GM10248 (cell line): ENCODE data around the gene RNF123.
"Not testable (repeated sequence)": the region's sequence is repeated elsewhere in the genome, so short reads cannot be mapped to it uniquely, and the experiment has no call there.

Experiments
- CTCF ChIA-PET: fragments of 300-600 bp; sonication (Branson Sonifier 250); formaldehyde crosslinking; extraction: SDS; loops from one replicate; lab custom pipeline; 2021; ENCODE audit warnings: antibody characterized with exemption; lab: Yijun Ruan, JAX
- POLR2A ChIA-PET: fragments of 350-650 bp; sonication (Branson Sonifier 250); formaldehyde crosslinking; extraction: SDS; loops from one replicate; lab custom pipeline; 2020; ENCODE audit warnings: antibody characterized with exemption; lab: Yijun Ruan, JAX
- DNase-seq: peaks from one replicate; pipeline ENCODE4 v3.0.0; 2012; ENCODE audit errors: extremely low spot score
- TF ChIP-seq, protein P1 (sequence below): IDR thresholded peaks from 2 replicates; pipeline ENCODE4 v1.5.1; 2012; ENCODE audit warnings: mild to moderate bottlenecking, low read depth; ENCODE audit errors: extremely low read depth, missing control alignments, control extremely low read depth

The RNF123 gene

GRCh38 chr3:49738067-49738713, 48.8 kb downstream of the RNF123 start:
- no peak for DNase-seq
- ChIA-PET CTCF (no interaction called here), POLR2A (no interaction called here)
- TF ChIP-seq, protein P1, sequence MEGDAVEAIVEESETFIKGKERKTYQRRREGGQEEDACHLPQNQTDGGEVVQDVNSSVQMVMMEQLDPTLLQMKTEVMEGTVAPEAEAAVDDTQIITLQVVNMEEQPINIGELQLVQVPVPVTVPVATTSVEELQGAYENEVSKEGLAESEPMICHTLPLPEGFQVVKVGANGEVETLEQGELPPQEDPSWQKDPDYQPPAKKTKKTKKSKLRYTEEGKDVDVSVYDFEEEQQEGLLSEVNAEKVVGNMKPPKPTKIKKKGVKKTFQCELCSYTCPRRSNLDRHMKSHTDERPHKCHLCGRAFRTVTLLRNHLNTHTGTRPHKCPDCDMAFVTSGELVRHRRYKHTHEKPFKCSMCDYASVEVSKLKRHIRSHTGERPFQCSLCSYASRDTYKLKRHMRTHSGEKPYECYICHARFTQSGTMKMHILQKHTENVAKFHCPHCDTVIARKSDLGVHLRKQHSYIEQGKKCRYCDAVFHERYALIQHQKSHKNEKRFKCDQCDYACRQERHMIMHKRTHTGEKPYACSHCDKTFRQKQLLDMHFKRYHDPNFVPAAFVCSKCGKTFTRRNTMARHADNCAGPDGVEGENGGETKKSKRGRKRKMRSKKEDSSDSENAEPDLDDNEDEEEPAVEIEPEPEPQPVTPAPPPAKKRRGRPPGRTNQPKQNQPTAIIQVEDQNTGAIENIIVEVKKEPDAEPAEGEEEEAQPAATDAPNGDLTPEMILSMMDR = no peak

DNA sequence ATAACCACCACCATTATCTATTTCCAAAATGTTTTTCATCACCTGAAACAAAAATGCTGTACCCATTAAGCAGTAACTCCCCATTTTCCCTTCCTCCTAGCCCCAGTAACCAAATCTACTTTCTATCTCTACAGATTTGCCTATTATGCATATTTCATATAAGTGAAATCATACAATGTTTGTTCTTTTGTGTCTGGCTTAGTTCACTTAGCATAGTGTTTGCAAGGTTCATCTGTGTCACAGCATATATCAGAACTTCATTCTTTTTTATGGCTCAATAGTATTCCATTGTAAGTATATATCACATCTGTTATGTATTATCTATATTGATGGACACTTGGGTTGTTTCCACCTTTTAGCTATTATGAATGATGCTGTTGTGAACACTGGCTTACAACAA, 51.1 kb downstream of the RNF123 start:
- ChIA-PET POLR2A (no interaction called here), CTCF (no interaction called here)
- DNase-seq = no peak
- TF ChIP-seq, protein P1 = no peak

DNA sequence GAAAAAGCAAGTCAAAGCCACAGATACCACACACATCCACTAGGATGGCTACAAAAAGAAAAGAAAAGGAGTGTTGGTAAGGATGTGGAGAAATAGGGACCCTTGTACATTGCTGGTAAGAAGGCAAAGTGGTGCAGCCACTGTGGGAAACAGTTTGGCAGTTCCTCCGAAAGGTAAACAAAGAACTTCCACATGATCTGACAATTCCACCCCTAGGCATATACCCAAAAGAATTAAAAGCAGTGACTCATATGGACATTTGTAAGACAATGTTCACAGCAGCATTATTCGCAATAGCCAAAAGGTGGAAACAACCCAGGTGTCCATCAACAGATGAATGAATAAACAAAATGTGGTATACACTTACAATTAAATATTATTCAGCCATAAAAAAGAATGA, 56.6 kb downstream of the RNF123 start:
- ChIA-PET POLR2A (no interaction called here), CTCF (interaction anchor here (1.8 kb wide), 1 partner anchor 57 kb away, joined by 7 read pairs; the partner anchor contains the start of gene INKA1)
- no peak for DNase-seq
- TF ChIP-seq, protein P1 = no peak

GRCh38 chr3:49747792-49748480, 58.6 kb downstream of the RNF123 start:
- ChIA-PET POLR2A (no interaction called here), CTCF (interaction anchor here (1.3 kb wide), 2 partner anchors 9 to 91 kb away, joined by 4 to 5 read pairs; no protein-coding TSS in a partner anchor)
- TF ChIP-seq, protein P1 = no peak
- no peak for DNase-seq

DNA sequence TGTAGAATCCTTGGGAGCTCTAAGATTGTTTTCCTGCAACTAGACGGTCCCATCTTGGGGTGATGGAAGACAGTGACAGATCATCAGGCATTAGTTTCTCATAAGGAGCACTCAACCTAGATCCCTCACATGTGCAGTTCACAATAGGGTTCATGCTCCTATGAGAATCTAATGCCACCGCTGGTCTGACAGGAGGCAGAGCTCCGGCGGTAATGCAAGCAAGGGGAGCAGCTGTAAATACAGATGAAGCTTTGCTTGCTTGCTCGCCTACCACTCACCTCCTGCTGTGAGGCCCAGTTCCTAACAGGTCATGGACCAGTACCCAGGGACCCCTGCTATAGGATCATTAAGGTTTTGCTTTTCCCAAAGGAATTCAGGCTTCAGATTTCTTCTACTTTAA, 59.5 kb downstream of the RNF123 start:
- POLR2A ChIA-PET, DNase-seq: not testable (repeated sequence)
- CTCF ChIA-PET = interaction anchor here (1.0 to 1.3 kb wide), 5 partner anchors 10 to 91 kb away, joined by 3 to 5 read pairs (median 3); partner anchors contain the start of genes AMIGO3 and INKA1

DNA sequence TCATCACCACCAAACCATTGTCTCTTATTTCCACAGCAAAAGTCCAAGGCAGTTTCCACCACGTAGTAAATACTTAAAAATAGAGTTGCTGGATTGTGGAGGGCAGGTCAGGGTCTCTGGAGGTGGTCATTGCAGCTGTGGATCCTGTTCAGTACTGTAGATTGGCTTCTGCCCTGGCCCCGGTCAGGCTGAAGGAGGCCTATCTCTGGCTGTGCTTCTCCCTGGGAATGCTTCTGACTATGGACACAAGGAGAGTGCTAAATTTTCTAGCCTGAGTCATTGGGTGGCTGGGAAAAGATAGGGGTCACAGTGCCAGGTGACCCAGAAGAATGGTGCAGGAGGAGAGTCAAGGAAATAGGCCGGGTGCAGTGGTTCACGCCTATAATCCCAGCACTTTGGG, 60.7 kb downstream of the RNF123 start:
- POLR2A ChIA-PET = no interaction called here
- CTCF ChIA-PET = interaction anchor here (1.3 kb wide), 1 partner anchor 53 kb away, joined by 3 read pairs; the partner anchor contains the start of gene INKA1
- TF ChIP-seq, protein P1 = no peak
- no peak for DNase-seq

GRCh38 chr3:49751501-49751900, 62.1 kb downstream of the RNF123 start:
- ChIA-PET CTCF (no interaction called here), POLR2A (no interaction called here)
- TF ChIP-seq, protein P1 = no peak
- no peak for DNase-seq
